Sigmoid colon (tissue), 7 donors: ENCODE results near the gene DPP8. TPM values are rescaled to one million over a fixed set of nuclear protein-coding genes. Genes with fewer than 3 reads are reported as not detected.
"Not testable (repeated sequence)": the region's sequence is repeated elsewhere in the genome, so short reads cannot be mapped to it uniquely, and the experiment has no call there.

ENCODE experiments used
- DNase-seq: peaks from one replicate; pipeline ENCODE4 v3.0.0-alpha.2; 2019
- H3K27ac ChIP-seq, 4 donors: fragments of 200-600 bp; sonication (generic); one replicate each; pipeline ENCODE4 v1.5.1; 2016 to 2019; ENCODE audit warnings: mild to moderate bottlenecking in 1 of 4
- H3K27me3 ChIP-seq, 3 donors: fragments of 200-600 bp; sonication (generic); one replicate each; pipeline ENCODE4 v1.5.1; 2019; ENCODE audit warnings: mild to moderate bottlenecking in 1 of 3
- H3K36me3 ChIP-seq, 4 donors: fragments of 200-600 bp; sonication (generic); one replicate each; pipeline ENCODE4 v1.5.1; 2016 to 2019
- H3K4me1 ChIP-seq, 4 donors: fragments of 200-600 bp; sonication (generic); one replicate each; pipeline ENCODE4 v1.5.1; 2017 to 2019
- H3K4me3 ChIP-seq, 4 donors: fragments of 200-600 bp; sonication (generic); one replicate each; pipeline ENCODE4 v1.5.1; 2017 to 2019; ENCODE audit warnings: mild to moderate bottlenecking in 2 of 4, moderate library complexity in 1 of 4
- H3K9me3 ChIP-seq, 4 donors: fragments of 200-600 bp in 3 of 4; sonication (generic) in 3 of 4; one replicate each; pipeline versions ENCODE4 v1.5.1 to v1.6.1; 2013 to 2019
- EP300 ChIP-seq, 4 donors: sonication (generic); formaldehyde crosslinking; IDR thresholded peaks; one replicate each; pipeline ENCODE4 v1.6.1; 2017; ENCODE audit warnings: antibody characterized with exemption in 4 of 4
- POLR2A ChIP-seq, 2 donors: fragments of 450-650 bp; IDR thresholded peaks; one replicate each; pipeline ENCODE4 v1.6.1; 2016; ENCODE audit warnings: antibody characterized with exemption in 2 of 2, mild to moderate bottlenecking in 2 of 2, moderate library complexity in 2 of 2
- POLR2AphosphoS5 ChIP-seq, 4 donors: sonication (generic); formaldehyde crosslinking; IDR thresholded peaks; one replicate each; pipeline ENCODE4 v1.6.1; 2017; ENCODE audit warnings: antibody characterized with exemption in 4 of 4
- WGBS, 2 donors: extraction: QIAGEN DNeasy Blood & Tissue Kit; methylation state at CpG; one replicate each; pipeline ENCODE4 v1.1.7; 2013; 5-methylcytosine and 5-hydroxymethylcytosine counted together
- intact Hi-C: fragments of 100-400 bp; cut with DNase I; formaldehyde crosslinking; loops from one replicate; pipeline ENCODE4 v1.15.1; 2023
- polyA plus RNA-seq, 3 donors: library from polyadenylated mRNA; stranded (reverse); fragments of 200-250 nt; gene quantifications; one replicate each; pipeline ENCODE4 v1.2.3, GENCODE V29; 2013
- total RNA-seq, 4 donors: library from RNA; depleted of rRNA; stranded (reverse); fragments of >200 nt; gene quantifications; one replicate each; pipeline ENCODE4 v1.1.0, GENCODE V29; 2016
- TF ChIP-seq, protein P1 (sequence below), 4 experiments: fragments of 450-650 bp in 3 of 4; fragments of 200-600 bp in 1 of 4; IDR thresholded peaks; one replicate each; pipeline ENCODE4 v1.5.1; 2016 to 2019; ENCODE audit warnings: antibody characterized with exemption in 4 of 4, mild to moderate bottlenecking in 3 of 4, moderate library complexity in 2 of 4
- donor health status: healthy with polysubstance abuse.
- donor health status: Bipolar disorder and iron deficiency.
- donor health status: healthy.

Gene DPP8
- total and polyA plus RNA-seq, 7 donors, result 8.4 to 40.3 (median 29.5) TPM

DNA sequence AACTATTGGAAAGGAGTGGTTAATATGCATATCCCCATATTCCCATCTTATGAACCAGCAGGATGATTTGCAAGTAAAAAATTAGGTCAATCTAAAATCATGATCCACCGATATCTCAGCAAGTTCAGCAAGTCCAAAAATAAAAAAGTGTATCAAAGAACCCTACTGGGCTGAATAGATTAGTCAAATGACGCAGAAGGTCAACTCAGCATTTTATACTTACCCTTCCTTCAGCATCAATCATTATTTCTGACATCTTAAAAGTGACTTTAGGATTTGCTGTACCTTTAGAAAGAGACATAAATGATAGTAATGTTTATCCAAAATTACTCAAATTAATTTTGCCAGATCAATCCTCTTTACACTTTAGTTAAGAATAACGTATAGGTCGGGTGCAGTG lies 32.6 kb downstream of the DPP8 start:
- Histone ChIP-seq H3K4me3 (no peak overlapping the region), H3K4me1 (no peaks in the 10 kb centered on the region), H3K27ac (no peak overlapping the region), H3K9me3 (no peaks in the 10 kb centered on the region), H3K27me3 (no peaks in the 10 kb centered on the region), H3K36me3 (peaks cover 7 to 95% (median 26%) of the 10 kb centered on the region in 4 donors)
- intact Hi-C loops, result no loop called here
- no peak for DNase-seq
- 95 to 96% methylated on average over 4 of the region's 4 CpGs for WGBS, 2 donors
- TF ChIP-seq EP300 (IDR thresholded peaks at IDR 0.05) (no peak), POLR2A (IDR thresholded peaks at IDR 0.05) (no peak), POLR2AphosphoS5 (IDR thresholded peaks at IDR 0.05) (no peak)
- TF ChIP-seq, protein P1, sequence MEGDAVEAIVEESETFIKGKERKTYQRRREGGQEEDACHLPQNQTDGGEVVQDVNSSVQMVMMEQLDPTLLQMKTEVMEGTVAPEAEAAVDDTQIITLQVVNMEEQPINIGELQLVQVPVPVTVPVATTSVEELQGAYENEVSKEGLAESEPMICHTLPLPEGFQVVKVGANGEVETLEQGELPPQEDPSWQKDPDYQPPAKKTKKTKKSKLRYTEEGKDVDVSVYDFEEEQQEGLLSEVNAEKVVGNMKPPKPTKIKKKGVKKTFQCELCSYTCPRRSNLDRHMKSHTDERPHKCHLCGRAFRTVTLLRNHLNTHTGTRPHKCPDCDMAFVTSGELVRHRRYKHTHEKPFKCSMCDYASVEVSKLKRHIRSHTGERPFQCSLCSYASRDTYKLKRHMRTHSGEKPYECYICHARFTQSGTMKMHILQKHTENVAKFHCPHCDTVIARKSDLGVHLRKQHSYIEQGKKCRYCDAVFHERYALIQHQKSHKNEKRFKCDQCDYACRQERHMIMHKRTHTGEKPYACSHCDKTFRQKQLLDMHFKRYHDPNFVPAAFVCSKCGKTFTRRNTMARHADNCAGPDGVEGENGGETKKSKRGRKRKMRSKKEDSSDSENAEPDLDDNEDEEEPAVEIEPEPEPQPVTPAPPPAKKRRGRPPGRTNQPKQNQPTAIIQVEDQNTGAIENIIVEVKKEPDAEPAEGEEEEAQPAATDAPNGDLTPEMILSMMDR (IDR thresholded peaks at IDR 0.05), result no peak

DNA sequence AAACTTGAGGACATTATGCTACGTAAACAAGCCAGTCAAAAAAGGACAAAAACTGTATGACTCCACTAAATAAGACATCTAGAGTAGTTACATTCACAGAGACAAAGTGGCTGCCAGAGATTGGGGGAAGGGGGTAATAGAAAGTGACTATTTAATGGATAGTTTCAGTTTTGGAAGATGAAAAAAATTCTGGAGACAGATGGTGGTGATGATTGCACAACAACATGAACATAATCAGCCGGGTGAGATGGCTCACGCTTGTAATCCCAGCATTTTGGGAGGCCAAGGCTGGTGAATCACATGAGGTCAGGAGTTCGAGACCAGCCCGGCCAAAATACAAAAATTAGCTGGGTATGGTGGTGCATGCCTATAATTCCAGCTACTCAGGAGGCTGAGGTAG lies 40.6 kb downstream of the DPP8 start:
- DNase-seq, result no peak
- H3K9me3 ChIP-seq, result no peaks in the 10 kb centered on the region
- intact Hi-C loops, result no loop called here
- TF ChIP-seq POLR2AphosphoS5 (IDR thresholded peaks at IDR 0.05), result no peak
- 84% methylated on average over 5 of the region's 5 CpGs for WGBS, 2 donors
- H3K4me3 ChIP-seq, result no peak overlapping the region
- H3K4me1 ChIP-seq, result no peaks in the 10 kb centered on the region
- H3K27me3 ChIP-seq, result no peaks in the 10 kb centered on the region
- H3K36me3 ChIP-seq, result peaks cover 12 to 89% (median 26%) of the 10 kb centered on the region in 4 donors
- H3K27ac ChIP-seq, result no peak overlapping the region

DNA sequence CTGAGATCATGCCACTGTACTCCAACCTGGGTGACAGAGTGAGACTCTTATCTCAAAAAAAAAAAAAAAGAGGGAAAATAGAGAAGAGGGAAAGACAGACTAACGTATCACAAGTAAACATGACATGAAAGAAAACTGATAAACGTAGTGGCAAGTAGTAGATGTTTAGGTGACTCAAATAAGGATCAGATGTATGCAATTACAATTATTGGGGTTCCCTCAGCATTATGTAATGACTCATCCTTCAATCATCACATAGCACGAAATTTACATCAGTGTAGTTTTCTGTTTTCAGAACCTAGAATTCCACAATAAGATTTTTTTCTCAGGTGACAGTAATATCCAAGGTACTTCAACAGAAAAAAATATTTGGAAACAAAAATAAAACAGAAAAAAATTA lies 46.6 kb downstream of the DPP8 start:
- Histone ChIP-seq H3K36me3 (peaks cover 12 to 95% (median 34%) of the 10 kb centered on the region in 4 donors), H3K4me3 (no peak overlapping the region), H3K9me3 (no peaks in the 10 kb centered on the region), H3K27ac (no peak overlapping the region), H3K4me1 (no peaks in the 10 kb centered on the region), H3K27me3 (no peaks in the 10 kb centered on the region)
- intact Hi-C loops, result no loop called here
- no peak for TF ChIP-seq POLR2AphosphoS5 (IDR thresholded peaks at IDR 0.05)
- TF ChIP-seq POLR2A (IDR thresholded peaks at IDR 0.05), result no peak
- TF ChIP-seq, protein P1 (IDR thresholded peaks at IDR 0.05), result no peak
- no peak for TF ChIP-seq EP300 (IDR thresholded peaks at IDR 0.05)
- DNase-seq, result no peak
- WGBS, 2 donors, result 83 to 90% methylated on average over 3 of the region's 3 CpGs

DNA sequence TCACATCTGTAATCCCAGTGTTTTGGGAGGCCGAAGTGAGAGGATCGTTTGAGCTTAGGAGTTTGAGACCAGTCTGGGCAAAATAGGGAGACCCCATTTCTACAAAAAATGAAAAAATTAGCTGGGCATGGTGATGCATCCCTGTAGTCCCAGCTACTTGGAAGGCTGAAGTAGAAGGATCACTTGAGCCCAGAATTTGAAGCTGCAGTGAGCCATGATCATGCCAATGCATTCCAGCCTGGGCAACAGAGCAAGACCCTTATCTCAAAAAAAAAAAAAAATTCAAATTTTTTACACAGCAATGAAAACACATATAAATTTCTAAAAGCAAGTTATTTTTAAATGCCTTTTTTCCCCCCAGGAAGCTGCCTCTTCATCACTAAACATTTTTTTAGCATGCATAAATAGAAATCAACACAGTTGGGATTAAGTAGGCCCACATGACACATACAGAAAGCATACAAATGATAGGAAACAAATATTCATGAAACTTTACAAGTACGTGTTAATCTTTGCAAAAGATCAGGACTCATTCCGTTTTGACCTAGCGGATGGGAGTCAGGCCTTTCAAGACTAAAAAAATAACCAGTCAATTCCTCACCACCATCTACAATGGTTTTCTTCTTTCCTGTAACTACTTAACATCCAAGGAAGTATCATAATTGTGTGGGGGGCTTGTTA lies 49.1 kb downstream of the DPP8 start:
- Histone ChIP-seq H3K27me3 (no peaks in the 10 kb centered on the region), H3K9me3 (no peaks in the 10 kb centered on the region), H3K36me3 (peaks cover 13 to 98% (median 45%) of the 10 kb centered on the region in 4 donors), H3K4me3 (no peak overlapping the region), H3K27ac (no peak overlapping the region), H3K4me1 (no peaks in the 10 kb centered on the region)
- WGBS, 2 donors, result 79 to 94% methylated on average over 5 of the region's 5 CpGs
- TF ChIP-seq, protein P1 (IDR thresholded peaks at IDR 0.05), result no peak
- TF ChIP-seq EP300 (IDR thresholded peaks at IDR 0.05) (no peak), POLR2AphosphoS5 (IDR thresholded peaks at IDR 0.05) (no peak), POLR2A (IDR thresholded peaks at IDR 0.05) (no peak)
- DNase-seq, result no peak
- intact Hi-C loops, result no loop called here

DNA sequence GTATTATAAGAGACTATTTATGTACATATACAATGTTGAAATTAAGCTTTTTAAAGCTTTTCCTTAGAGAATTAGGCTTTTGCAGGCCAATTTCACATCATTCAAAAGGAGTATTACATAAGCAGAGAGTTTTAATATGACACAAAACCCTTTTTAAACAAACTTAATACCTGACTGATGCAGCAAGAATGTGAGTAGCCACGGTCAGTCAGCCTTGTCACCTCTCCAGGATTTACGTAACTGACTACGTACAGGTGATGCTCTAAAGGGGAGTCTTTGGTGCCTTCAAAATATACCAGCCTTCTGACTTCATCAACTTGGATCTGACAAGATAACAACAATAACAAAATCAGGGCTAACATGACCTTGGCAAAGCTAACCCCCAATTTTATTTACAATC lies 50.6 kb downstream of the DPP8 start:
- intact Hi-C loops, result no loop called here
- Histone ChIP-seq H3K4me3 (no peak overlapping the region), H3K36me3 (peaks cover 15 to 98% (median 49%) of the 10 kb centered on the region in 4 donors), H3K4me1 (no peaks in the 10 kb centered on the region), H3K27ac (no peak overlapping the region), H3K27me3 (no peaks in the 10 kb centered on the region), H3K9me3 (no peaks in the 10 kb centered on the region)
- no peak for DNase-seq
- TF ChIP-seq POLR2AphosphoS5 (IDR thresholded peaks at IDR 0.05) (no peak), EP300 (IDR thresholded peaks at IDR 0.05) (no peak), POLR2A (IDR thresholded peaks at IDR 0.05) (no peak)
- TF ChIP-seq, protein P1 (IDR thresholded peaks at IDR 0.05), result no peak
- WGBS, 2 donors, result 97% methylated on average over 3 of the region's 3 CpGs

DNA sequence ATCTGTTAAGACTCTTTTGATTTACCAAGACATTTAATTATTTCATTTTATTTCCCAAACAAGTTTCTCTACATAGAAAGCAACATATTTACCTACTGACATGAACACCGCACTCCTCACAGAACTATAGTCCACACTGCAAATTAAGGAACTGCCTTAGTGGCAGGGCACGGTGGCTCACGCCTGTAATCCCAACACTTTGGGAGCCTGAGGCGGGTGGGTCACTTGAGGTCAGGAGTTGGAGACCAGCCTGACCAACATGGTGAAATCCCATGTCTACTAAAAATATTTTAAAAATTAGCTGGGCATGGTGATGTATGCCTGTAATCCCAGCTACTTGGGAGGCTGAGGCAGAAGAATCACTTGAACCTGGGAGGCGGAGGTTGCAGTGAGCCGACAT lies 54.4 kb downstream of the DPP8 start:
- H3K4me3 ChIP-seq, H3K4me1 ChIP-seq, H3K9me3 ChIP-seq, H3K27ac ChIP-seq, DNase-seq, intact Hi-C loops, H3K27me3 ChIP-seq: not testable (repeated sequence)
- WGBS, 2 donors, result 96 to 97% methylated on average over 6 of the region's 6 CpGs
- H3K36me3 ChIP-seq, result peaks cover 15 to 100% (median 59%) of the 10 kb centered on the region in 4 donors
